Ishikawa (cell line): ENCODE results near the gene YIF1A.

ENCODE experiments used
- CEBPB ChIP-seq: IDR thresholded peaks from 2 replicates; pipeline ENCODE4 v1.6.1; 2012
- CREB1 ChIP-seq: IDR thresholded peaks from 2 replicates; pipeline ENCODE4 v1.6.1; 2012; ENCODE audit warnings: low read depth
- EGR1 ChIP-seq: IDR thresholded peaks from 2 replicates; pipeline ENCODE4 v1.6.1; 2012
- EP300 ChIP-seq: IDR thresholded peaks from 2 replicates; pipeline ENCODE4 v1.6.1; 2012; ENCODE audit warnings: borderline replicate concordance
- FOXM1 ChIP-seq: IDR thresholded peaks from 2 replicates; pipeline ENCODE4 v1.6.1; 2012; ENCODE audit warnings: low read depth, borderline replicate concordance
- NFIC ChIP-seq: IDR thresholded peaks from 2 replicates; pipeline ENCODE4 v1.6.1; 2012
- RAD21 ChIP-seq: IDR thresholded peaks from 2 replicates; pipeline ENCODE4 v1.6.1; 2012; ENCODE audit warnings: low read depth
- REST ChIP-seq: IDR thresholded peaks from 2 replicates; pipeline ENCODE4 v1.6.1; 2012; ENCODE audit warnings: low read depth, mild to moderate bottlenecking
- TAF1 ChIP-seq: IDR thresholded peaks from 2 replicates; pipeline ENCODE4 v1.6.1; 2012; ENCODE audit warnings: low read depth, mild to moderate bottlenecking
- TCF12 ChIP-seq: IDR thresholded peaks from 2 replicates; pipeline ENCODE4 v1.6.1; 2012; ENCODE audit warnings: low read depth
- TEAD4 ChIP-seq: IDR thresholded peaks from 2 replicates; pipeline ENCODE4 v1.6.1; 2012
- YY1 ChIP-seq: IDR thresholded peaks from 2 replicates; pipeline ENCODE4 v1.6.1; 2012; ENCODE audit warnings: low read depth
- ZBTB7A ChIP-seq: IDR thresholded peaks from 2 replicates; pipeline ENCODE4 v1.6.1; 2012; ENCODE audit warnings: low read depth
- TF ChIP-seq, protein P1 (sequence below): IDR thresholded peaks from 2 replicates; pipeline ENCODE4 v1.6.1; 2012
- TF ChIP-seq, protein P2 (sequence below): IDR thresholded peaks from 2 replicates; pipeline ENCODE4 v1.6.1; 2012

YIF1A gene

GRCh38 chr11:66278363-66279091 lies 10.4 kb downstream of the YIF1A start:
- TF ChIP-seq EGR1, result peak; percentile 8; the same call in 1 of the 2 replicates
- no peak; the same call in 1 of the 2 replicates for TF ChIP-seq ZBTB7A

DNA sequence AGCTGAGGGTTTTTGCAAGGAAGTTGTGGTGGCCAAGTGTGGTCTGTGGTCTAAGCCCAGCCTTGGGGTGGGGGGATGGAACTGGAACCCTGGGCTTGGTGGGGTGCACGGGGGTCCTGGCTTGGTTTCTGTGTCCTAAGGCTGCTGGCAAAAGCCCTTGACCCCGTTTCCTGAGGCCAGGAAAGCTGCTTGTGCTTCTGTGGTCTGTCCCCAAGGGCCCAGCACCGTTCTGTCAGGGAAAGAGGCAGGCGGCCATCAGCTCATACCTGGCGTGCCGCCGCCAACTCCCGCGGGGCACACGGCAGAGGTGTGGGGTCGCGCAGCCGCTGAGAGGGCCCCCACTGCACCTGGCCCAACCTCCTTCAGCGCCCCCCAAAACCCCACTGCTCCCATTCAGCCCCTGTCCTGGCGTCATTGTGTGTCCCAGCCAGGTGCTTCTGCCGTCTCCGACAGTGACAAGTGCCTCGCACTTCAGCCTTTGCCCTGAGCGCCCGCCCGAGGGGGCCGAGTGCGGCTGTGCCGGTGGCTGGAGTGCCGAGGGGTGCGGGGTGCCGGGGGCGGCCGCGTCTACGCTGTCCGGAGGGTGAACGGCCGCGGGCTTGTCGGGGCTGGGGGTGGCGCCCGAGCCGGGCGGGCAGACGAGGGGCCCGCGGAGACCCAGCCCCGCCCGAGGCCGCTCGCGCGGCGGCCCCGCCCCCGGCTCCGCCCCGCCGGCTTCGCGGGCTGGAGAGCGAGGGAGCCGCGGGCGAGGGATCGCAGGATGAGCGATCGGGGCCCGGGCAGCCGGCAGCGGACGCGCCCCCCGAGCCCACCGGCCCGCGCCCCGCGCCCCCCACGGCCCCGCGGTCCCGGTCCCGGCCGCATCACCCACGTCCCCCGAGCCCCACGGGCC lies 11.2 kb downstream of the YIF1A start, which contains the start of gene CNIH2:
TSS of gene CNIH2 (plus strand) at position 705 of the 892 bp plus-strand sequence. CDS start 282 bp downstream, outside the sequence.
- TF ChIP-seq YY1 (no peak), ZBTB7A (0 out of 2 replicates have a peak, but pooled peaks have one; percentile 33), TEAD4 (no peak), EGR1 (no peak)

- TF ChIP-seq FOXM1 (no peak), TAF1 (no peak), CEBPB (no peak), NFIC (no peak), EP300 (no peak), REST (no peak), CREB1 (no peak)
- TF ChIP-seq, protein P1, sequence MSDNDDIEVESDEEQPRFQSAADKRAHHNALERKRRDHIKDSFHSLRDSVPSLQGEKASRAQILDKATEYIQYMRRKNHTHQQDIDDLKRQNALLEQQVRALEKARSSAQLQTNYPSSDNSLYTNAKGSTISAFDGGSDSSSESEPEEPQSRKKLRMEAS, result no peak
These were observed 12.8 kb downstream of the YIF1A start for GRCh38 chr11:66275984-66276612.

DNA sequence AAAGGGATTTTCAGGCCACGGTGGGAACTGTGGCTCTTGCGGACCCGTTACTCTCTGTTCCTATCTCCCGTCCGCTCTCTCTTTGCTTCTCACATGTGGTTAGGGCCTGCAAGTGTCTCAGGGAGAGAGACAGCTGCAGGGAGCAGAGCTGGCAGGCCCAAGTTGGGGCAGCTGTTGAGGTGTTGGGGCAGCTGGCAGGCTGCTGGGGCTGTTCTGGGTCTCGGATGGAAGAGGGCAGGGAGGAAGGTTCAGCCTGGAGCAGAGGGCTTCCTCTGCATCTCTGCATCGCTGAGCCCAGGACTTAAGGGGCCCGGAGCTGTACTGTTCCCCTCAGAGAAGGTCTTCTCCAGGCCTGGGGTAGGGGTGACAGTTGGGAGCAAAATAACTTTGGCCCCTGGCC lies 13.5 kb downstream of the YIF1A start:
- no peak for TF ChIP-seq TCF12
- TF ChIP-seq REST, result no peak
- TF ChIP-seq, protein P2, sequence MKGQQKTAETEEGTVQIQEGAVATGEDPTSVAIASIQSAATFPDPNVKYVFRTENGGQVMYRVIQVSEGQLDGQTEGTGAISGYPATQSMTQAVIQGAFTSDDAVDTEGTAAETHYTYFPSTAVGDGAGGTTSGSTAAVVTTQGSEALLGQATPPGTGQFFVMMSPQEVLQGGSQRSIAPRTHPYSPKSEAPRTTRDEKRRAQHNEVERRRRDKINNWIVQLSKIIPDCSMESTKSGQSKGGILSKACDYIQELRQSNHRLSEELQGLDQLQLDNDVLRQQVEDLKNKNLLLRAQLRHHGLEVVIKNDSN, result no peak
- TF ChIP-seq, protein P1, result no peak
- no peak for TF ChIP-seq CEBPB
- no peak for TF ChIP-seq EGR1
- TF ChIP-seq EP300, result no peak
- no peak for TF ChIP-seq NFIC
- TF ChIP-seq YY1, result no peak
- no peak for TF ChIP-seq FOXM1
- TF ChIP-seq CREB1, result no peak
- TF ChIP-seq TEAD4, result no peak

GRCh38 chr11:66274219-66274618 lies 14.7 kb downstream of the YIF1A start:
- TF ChIP-seq, protein P2, result no peak
- TF ChIP-seq RAD21 (no peak), CREB1 (no peak), EP300 (no peak), CEBPB (no peak), REST (no peak), NFIC (no peak), ZBTB7A (no peak), EGR1 (no peak), TEAD4 (no peak), TAF1 (no peak), YY1 (no peak), FOXM1 (no peak)
- TF ChIP-seq, protein P1, result no peak
